A549 (cell line): ENCODE measurements around the gene PCNX1. TPM values are rescaled to one million over a fixed set of nuclear protein-coding genes. Genes with fewer than 3 reads are reported as not detected.

Source experiments
- ATAC-seq, 2 experiments: fragments of 200-7000 bp in 1 of 2; fragments of >200 bp in 1 of 2; cut with Nextera tagmentation in 1 of 2; cut with Tn5 transposase in 1 of 2; 3 replicates each; pipeline versions ENCODE4 v1.8.0 to v1.9.1; 2018 to 2020; ENCODE audit warnings: mild to moderate bottlenecking in 1 of 2, moderate library complexity in 1 of 2
- CTCF ChIA-PET: fragments of 300-600 bp; sonication (Branson Sonifier 250); formaldehyde crosslinking; extraction: SDS; loops from one replicate; lab custom pipeline; 2021; ENCODE audit warnings: antibody characterized with exemption, inconsistent platforms; lab: Yijun Ruan, JAX
- POLR2A ChIA-PET: fragments of 350-600 bp; formaldehyde crosslinking; extraction: SDS; loops from one replicate; lab custom pipeline; 2021; ENCODE audit warnings: antibody characterized with exemption, inconsistent platforms; lab: Yijun Ruan, JAX
- DNase-seq, 2 experiments: peaks; one replicate each; pipeline versions ENCODE4 v3.0.0 to v3.0.0-alpha.2; 2011 to 2016; ENCODE audit warnings: low read depth in 1 of 2, low spot score in 1 of 2
- FAIRE-seq: peaks from 2 replicates; lab custom pipeline; 2011; peaks lifted over from hg19 to GRCh38; lab: Jason Lieb, UNC
- H3K27ac ChIP-seq, 2 experiments: fragments of >200 bp; sonication (Bioruptor Twin); formaldehyde crosslinking; 3 replicates each; pipeline ENCODE4 v1.5.1; 2016 to 2017
- H3K4me1 ChIP-seq: fragments of >200 bp; sonication (Bioruptor Twin); formaldehyde crosslinking; 3 replicates; pipeline ENCODE4 v1.6.1; 2016
- H3K4me2 ChIP-seq: fragments of >200 bp; sonication (Bioruptor Twin); formaldehyde crosslinking; 3 replicates; pipeline ENCODE4 v1.6.1; 2016
- H3K4me3 ChIP-seq: fragments of >200 bp; sonication (Bioruptor Twin); formaldehyde crosslinking; 3 replicates; pipeline ENCODE4 v1.5.1; 2016
- H3K9me3 ChIP-seq: fragments of >200 bp; sonication (Bioruptor Twin); formaldehyde crosslinking; 3 replicates; pipeline ENCODE4 v1.6.1; 2016
- BCL3 ChIP-seq: fragments of >200 bp; sonication (Bioruptor Twin); formaldehyde crosslinking; IDR thresholded peaks from 3 replicates; pipeline ENCODE4 v1.6.1; 2016
- CTCF ChIP-seq: fragments of >200 bp; sonication (Bioruptor Twin); formaldehyde crosslinking; IDR thresholded peaks from 3 replicates; pipeline ENCODE4 v1.5.1; 2016
- EP300 ChIP-seq, 2 experiments: fragments of >200 bp; sonication (Bioruptor Twin); formaldehyde crosslinking; IDR thresholded peaks; 2 replicates in 1 of 2; 3 replicates in 1 of 2; pipeline ENCODE4 v1.6.1; 2016 to 2017
- ESRRA ChIP-seq: fragments of 150-350 bp; IDR thresholded peaks from 2 replicates; pipeline ENCODE4 v1.6.1; 2014; ENCODE audit warnings: mild to moderate bottlenecking, low read length, borderline replicate concordance
- FOSB ChIP-seq: fragments of 250-450 bp; sonication (Bioruptor Pico); IDR thresholded peaks from 2 replicates; pipeline ENCODE4 v1.5.0; 2020; ENCODE audit warnings: mild to moderate bottlenecking, moderate library complexity
- FOXS1 ChIP-seq: fragments of 250-450 bp; sonication (Bioruptor Pico); IDR thresholded peaks from 2 replicates; pipeline ENCODE4 v1.5.0; 2020; ENCODE audit warnings: mild to moderate bottlenecking, moderate library complexity
- GATA3 ChIP-seq: IDR thresholded peaks from 2 replicates; pipeline ENCODE4 v1.6.1; 2012; ENCODE audit warnings: borderline replicate concordance
- JUN ChIP-seq, 2 experiments: fragments of >200 bp; sonication (Bioruptor Twin); formaldehyde crosslinking; IDR thresholded peaks; 2 replicates in 1 of 2; 3 replicates in 1 of 2; pipeline ENCODE4 v1.6.1; 2016 to 2017
- KDM1A ChIP-seq: fragments of 200-600 bp; sonication (generic); IDR thresholded peaks from 2 replicates; pipeline ENCODE4 v1.6.1; 2016; ENCODE audit warnings: low read depth, mild to moderate bottlenecking
- MAZ ChIP-seq: fragments of 150-350 bp; IDR thresholded peaks from 2 replicates; pipeline ENCODE4 v1.6.1; 2014; ENCODE audit warnings: antibody characterized with exemption, low read depth, low read length, borderline replicate concordance
- NPAS2 ChIP-seq: fragments of 250-450 bp; sonication (Bioruptor Pico); IDR thresholded peaks from 2 replicates; pipeline ENCODE4 v1.8.0; 2022; ENCODE audit warnings: mild to moderate bottlenecking, moderate library complexity, borderline replicate concordance
- NR3C1 ChIP-seq: fragments of >200 bp; sonication (Bioruptor Twin); formaldehyde crosslinking; IDR thresholded peaks from 3 replicates; pipeline ENCODE4 v1.6.1; 2017
- POLR2A ChIP-seq: IDR thresholded peaks from 2 replicates; pipeline ENCODE4 v1.6.1; 2012; ENCODE audit warnings: mild to moderate bottlenecking, low read length
- RFX5 ChIP-seq: fragments of 450-650 bp; IDR thresholded peaks from 2 replicates; pipeline ENCODE4 v1.7.1; 2014; ENCODE audit warnings: antibody characterized with exemption, mild to moderate bottlenecking, moderate library complexity
- RNF2 ChIP-seq: fragments of 200-600 bp; sonication (generic); IDR thresholded peaks from 2 replicates; pipeline ENCODE4 v1.6.1; 2016; ENCODE audit warnings: low read depth, mild to moderate bottlenecking, antibody characterized with exemption, moderate library complexity, borderline replicate concordance
- TP53 ChIP-seq: fragments of 250-450 bp; sonication (Bioruptor Pico); IDR thresholded peaks from 2 replicates; pipeline ENCODE4 v1.5.0; 2021; ENCODE audit warnings: mild to moderate bottlenecking, moderate library complexity
- ZFP36 ChIP-seq: fragments of 450-650 bp; IDR thresholded peaks from 2 replicates; pipeline ENCODE4 v1.6.1; 2014; ENCODE audit warnings: borderline replicate concordance; ENCODE audit not compliant: partially characterized antibody
- ZNF302 ChIP-seq: fragments of 250-450 bp; sonication (Bioruptor Pico); IDR thresholded peaks from 2 replicates; pipeline ENCODE4 v1.9.0; 2021; ENCODE audit warnings: inconsistent platforms, mild to moderate bottlenecking, moderate library complexity
- ZSCAN20 ChIP-seq: fragments of 250-450 bp; sonication (Bioruptor Pico); IDR thresholded peaks from 2 replicates; pipeline ENCODE4 v1.8.0; 2022; ENCODE audit warnings: mild to moderate bottlenecking, moderate library complexity
- WGBS: methylation state at CpG from one replicate; pipeline ENCODE4 v1.1.6; 2017; ENCODE audit errors: missing lambda C conversion rate; 5-methylcytosine and 5-hydroxymethylcytosine counted together
- polyA plus RNA-seq, 4 experiments: library from polyadenylated mRNA; depleted of rRNA in 3 of 4; stranded (reverse); fragments of >200 nt; fragmentation: RNase III in 1 of 4; extraction: RNeasy Plus Mini Kit Qiagen cat#74134 plus additional on column Dnase treatment in 1 of 4; gene quantifications; 2 replicates in 3 of 4; 3 replicates in 1 of 4; pipeline ENCODE4 v1.2.3, GENCODE V29; 2011 to 2017
- TF ChIP-seq, protein P1 (sequence below): fragments of 250-450 bp; sonication (Bioruptor Pico); IDR thresholded peaks from 2 replicates; pipeline ENCODE4 v1.5.0; 2021; ENCODE audit warnings: mild to moderate bottlenecking, moderate library complexity, borderline replicate concordance
- TF ChIP-seq, protein P2 (sequence below): fragments of 150-350 bp; IDR thresholded peaks from 2 replicates; pipeline ENCODE4 v1.6.1; 2014; ENCODE audit warnings: low read depth, mild to moderate bottlenecking, low read length
- TF ChIP-seq, protein P3 (sequence below): fragments of >200 bp; sonication (Bioruptor Twin); formaldehyde crosslinking; IDR thresholded peaks from 2 replicates; pipeline ENCODE4 v1.6.1; 2016

Gene PCNX1
- polyA plus RNA-seq, 2 of the 4 experiments (the other 2 are of a cell fraction), result 10.4 to 45.0 TPM

- no peak overlapping the region for H3K4me3 ChIP-seq
- CTCF ChIA-PET, result interaction anchor here (7.6 kb wide), 1 partner anchor 14 kb away, joined by 52 read pairs; no protein-coding TSS in a partner anchor
- H3K27ac ChIP-seq, result no peak overlapping the region
- DNase-seq, result no peak
- 100% methylated on average over 1 of the region's 1 CpG for WGBS
- 0 out of 6 replicates have a peak, but pooled peaks of 1 of the 2 experiments have one; percentile 24 for ATAC-seq
- POLR2A ChIA-PET, result no interaction called here
- FAIRE-seq, result no peak
- H3K9me3 ChIP-seq, result no peaks in the 10 kb centered on the region
- TF ChIP-seq, protein P1, sequence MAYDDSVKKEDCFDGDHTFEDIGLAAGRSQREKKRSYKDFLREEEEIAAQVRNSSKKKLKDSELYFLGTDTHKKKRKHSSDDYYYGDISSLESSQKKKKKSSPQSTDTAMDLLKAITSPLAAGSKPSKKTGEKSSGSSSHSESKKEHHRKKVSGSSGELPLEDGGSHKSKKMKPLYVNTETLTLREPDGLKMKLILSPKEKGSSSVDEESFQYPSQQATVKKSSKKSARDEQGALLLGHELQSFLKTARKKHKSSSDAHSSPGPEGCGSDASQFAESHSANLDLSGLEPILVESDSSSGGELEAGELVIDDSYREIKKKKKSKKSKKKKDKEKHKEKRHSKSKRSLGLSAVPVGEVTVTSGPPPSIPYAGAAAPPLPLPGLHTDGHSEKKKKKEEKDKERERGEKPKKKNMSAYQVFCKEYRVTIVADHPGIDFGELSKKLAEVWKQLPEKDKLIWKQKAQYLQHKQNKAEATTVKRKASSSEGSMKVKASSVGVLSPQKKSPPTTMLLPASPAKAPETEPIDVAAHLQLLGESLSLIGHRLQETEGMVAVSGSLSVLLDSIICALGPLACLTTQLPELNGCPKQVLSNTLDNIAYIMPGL (CRISPR knock-in tag), result no peak
- TF ChIP-seq KDM1A (no peak), FOSB (CRISPR knock-in tag) (no peak)
- peaks cover 10% of the 10 kb centered on the region; the same call in 1 of the 3 replicates for H3K4me1 ChIP-seq
- H3K4me2 ChIP-seq, result no peak overlapping the region
These were observed 211.8 kb downstream of the PCNX1 start for GRCh38 chr14:71119075-71119474.

GRCh38 chr14:71119832-71120231 lies 212.6 kb downstream of the PCNX1 start:
- no peak for FAIRE-seq
- CTCF ChIA-PET, result interaction anchor here (1.9 to 7.6 kb wide), 2 partner anchors 15 to 633 kb away, joined by 7 to 52 read pairs; no protein-coding TSS in a partner anchor
- DNase-seq, result no peak
- H3K9me3 ChIP-seq, result no peaks in the 10 kb centered on the region
- no peak for TF ChIP-seq RFX5
- no peak for TF ChIP-seq ESRRA
- H3K4me3 ChIP-seq, result no peak overlapping the region
- H3K27ac ChIP-seq, result no peak overlapping the region
- WGBS, result 77% methylated on average over 1 of the region's 1 CpG
- H3K4me1 ChIP-seq, result peaks cover 10% of the 10 kb centered on the region; the same call in 1 of the 3 replicates
- no peak for ATAC-seq
- no peak overlapping the region for H3K4me2 ChIP-seq
- POLR2A ChIA-PET, result interaction anchor here (0.6 kb wide), 1 partner anchor 27 kb away, joined by 3 read pairs; no protein-coding TSS in a partner anchor

DNA sequence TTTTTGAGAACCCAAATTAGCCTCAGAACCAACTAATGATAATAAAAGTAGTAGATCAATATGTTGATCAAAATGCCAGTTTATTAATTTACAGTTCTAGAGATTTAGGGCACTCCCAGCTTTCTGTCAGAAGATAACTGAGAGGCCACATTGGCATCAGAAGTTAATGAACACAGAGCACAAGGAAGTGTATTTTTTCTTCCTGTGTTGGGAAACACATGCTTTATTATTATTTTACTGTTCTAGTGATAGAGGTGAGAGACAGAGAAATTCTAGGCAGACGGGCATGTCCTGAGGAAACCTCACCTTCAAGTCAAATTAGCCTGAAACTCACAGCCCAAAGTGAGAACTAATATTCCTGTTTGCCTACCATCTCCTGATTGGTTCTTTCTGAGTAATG lies 213.7 kb downstream of the PCNX1 start:
- H3K9me3 ChIP-seq, result no peaks in the 10 kb centered on the region
- ChIA-PET CTCF (interaction anchor here (1.9 to 2.6 kb wide), 2 partner anchors 17 to 632 kb away, joined by 7 to 12 read pairs; no protein-coding TSS in a partner anchor), POLR2A (no interaction called here)
- 88% methylated on average over 1 of the region's 1 CpG for WGBS
- FAIRE-seq, result no peak
- no peak overlapping the region for H3K4me2 ChIP-seq
- no peak overlapping the region for H3K4me3 ChIP-seq
- no peak overlapping the region for H3K27ac ChIP-seq
- ATAC-seq, result no peak
- no peak for TF ChIP-seq RNF2
- TF ChIP-seq ZNF302 (CRISPR knock-in tag), result no peak
- no peak for TF ChIP-seq BCL3
- TF ChIP-seq ZFP36, result no peak
- no peak for TF ChIP-seq CTCF
- TF ChIP-seq NR3C1, result no peak
- no peak for TF ChIP-seq TP53 (CRISPR knock-in tag)
- no peak for TF ChIP-seq ZSCAN20 (CRISPR knock-in tag)
- TF ChIP-seq POLR2A, result no peak
- no peak for TF ChIP-seq MAZ
- no peak for TF ChIP-seq NPAS2 (CRISPR knock-in tag)
- TF ChIP-seq FOXS1 (CRISPR knock-in tag), result no peak
- TF ChIP-seq, protein P2, sequence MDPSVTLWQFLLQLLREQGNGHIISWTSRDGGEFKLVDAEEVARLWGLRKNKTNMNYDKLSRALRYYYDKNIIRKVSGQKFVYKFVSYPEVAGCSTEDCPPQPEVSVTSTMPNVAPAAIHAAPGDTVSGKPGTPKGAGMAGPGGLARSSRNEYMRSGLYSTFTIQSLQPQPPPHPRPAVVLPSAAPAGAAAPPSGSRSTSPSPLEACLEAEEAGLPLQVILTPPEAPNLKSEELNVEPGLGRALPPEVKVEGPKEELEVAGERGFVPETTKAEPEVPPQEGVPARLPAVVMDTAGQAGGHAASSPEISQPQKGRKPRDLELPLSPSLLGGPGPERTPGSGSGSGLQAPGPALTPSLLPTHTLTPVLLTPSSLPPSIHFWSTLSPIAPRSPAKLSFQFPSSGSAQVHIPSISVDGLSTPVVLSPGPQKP, result no peak
- TF ChIP-seq, protein P1 (CRISPR knock-in tag), result no peak
- no peak for TF ChIP-seq EP300 (IDR thresholded peaks at IDR 0.05)
- no peak for TF ChIP-seq JUN (IDR thresholded peaks at IDR 0.05)
- no peak for TF ChIP-seq RFX5
- TF ChIP-seq, protein P3, sequence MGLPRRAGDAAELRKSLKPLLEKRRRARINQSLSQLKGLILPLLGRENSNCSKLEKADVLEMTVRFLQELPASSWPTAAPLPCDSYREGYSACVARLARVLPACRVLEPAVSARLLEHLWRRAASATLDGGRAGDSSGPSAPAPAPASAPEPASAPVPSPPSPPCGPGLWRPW, result no peak
- no peak for TF ChIP-seq GATA3
- DNase-seq, result no peak
- peaks cover 10% of the 10 kb centered on the region; the same call in 1 of the 3 replicates for H3K4me1 ChIP-seq
